Ovary (tissue), 9 donors: ENCODE measurements around the gene TFG. TPM values are rescaled to one million over a fixed set of nuclear protein-coding genes. Genes with fewer than 3 reads are reported as not detected.

Source experiments
- DNase-seq, 5 donors: peaks; one replicate each; pipeline ENCODE4 v3.0.0-alpha.2; 2019 to 2020
- H3K27ac ChIP-seq, 2 donors: fragments of 200-600 bp; one replicate each; pipeline versions ENCODE4 v1.5.1 to v1.8.0; 2019 to 2022
- H3K27me3 ChIP-seq: fragments of 200-600 bp; one replicate; pipeline ENCODE4 v1.8.0; 2022
- H3K36me3 ChIP-seq: fragments of 200-600 bp; sonication (generic); one replicate; pipeline ENCODE4 v1.5.1; 2019
- H3K4me1 ChIP-seq: one replicate; pipeline ENCODE4 v1.8.1; 2013; ENCODE audit warnings: mild to moderate bottlenecking, moderate library complexity; ENCODE audit not compliant: insufficient read depth
- H3K4me3 ChIP-seq: fragments of 200-600 bp; sonication (generic); one replicate; pipeline ENCODE4 v1.5.1; 2017
- H3K9me3 ChIP-seq, 2 donors: fragments of 200-600 bp in 1 of 2; sonication (generic) in 1 of 2; one replicate each; pipeline versions ENCODE4 v1.5.1 to v1.8.1; 2013 to 2019; ENCODE audit warnings: mild to moderate bottlenecking in 1 of 2, moderate library complexity in 1 of 2
- CTCF ChIP-seq, 3 donors: fragments of 450-650 bp in 2 of 3; fragments of 200-600 bp in 1 of 3; IDR thresholded peaks; one replicate each; pipeline versions ENCODE4 v1.5.1 to v1.8.0; 2016 to 2022; ENCODE audit warnings: antibody characterized with exemption in 3 of 3, mild to moderate bottlenecking in 1 of 3
- EP300 ChIP-seq: sonication (generic); formaldehyde crosslinking; IDR thresholded peaks from one replicate; pipeline ENCODE4 v1.6.1; 2017; ENCODE audit warnings: antibody characterized with exemption
- POLR2A ChIP-seq: fragments of 450-650 bp; IDR thresholded peaks from one replicate; pipeline ENCODE4 v1.6.1; 2017; ENCODE audit warnings: antibody characterized with exemption, mild to moderate bottlenecking, moderate library complexity
- WGBS, 3 donors: extraction: QIAGEN DNeasy Blood & Tissue Kit in 1 of 3; methylation state at CpG; one replicate each; pipeline versions ENCODE4 v1.1.5 to v1.1.7; 2013 to 2017; 5-methylcytosine and 5-hydroxymethylcytosine counted together
- intact Hi-C, 4 donors: fragments of 100-400 bp; cut with DNase I; formaldehyde crosslinking; loops; one replicate each; pipeline versions ENCODE4 v1.11.0 to v1.15.1; 2022 to 2023
- polyA plus RNA-seq, 2 donors: library from polyadenylated mRNA; stranded (reverse); fragments of 200-250 nt in 1 of 2; fragments of 350-450 nt in 1 of 2; fragmentation: Illumina TruSeq in 1 of 2; extraction: RNeasy Lipid Tissue Mini Kit (QIAGEN cat#74804) in 1 of 2; gene quantifications; one replicate each; pipeline ENCODE4 v1.2.3, GENCODE V29; 2013 to 2014
- total RNA-seq, 7 donors: library from RNA; depleted of rRNA in 2 of 7; stranded (reverse); fragments of >200 nt in 2 of 7; fragmentation: NEBNext Ultra II Directional in 3 of 7; extraction: Animal tissue kit (Norgen Biotek cat#: 25700) in 3 of 7; gene quantifications; one replicate each; pipeline versions ENCODE4 v1.1.0 to v1.2.4, GENCODE V29; 2016 to 2023
- donor health status: DM: no; HTN: no; CAD: no; lungs with moderate emphysema.
- donor health status: DM: no; HTN: no; CAD: no.
- donor health status: Bipolar disorder and iron deficiency.
- donor health status: DM: yes; HTN: yes; CAD: no.
- donor health status: DM: no; HTN: no; CAD: no.
- donor health status: DM: yes; HTN: yes; CAD: no.

The TFG gene
- total and polyA plus RNA-seq, 9 donors = 38.5 to 114 (median 64.7) TPM

- WGBS, 3 donors = 86 to 89% (median 87%) methylated on average over 3 of the region's 3 CpGs
- intact Hi-C loops = no loop called here
- Histone ChIP-seq H3K36me3 (no peaks in the 10 kb centered on the region), H3K27me3 (no peaks in the 10 kb centered on the region), H3K4me1 (peaks cover 4% of the 10 kb centered on the region), H3K9me3 (peaks cover 0 to 5% of the 10 kb centered on the region in 2 donors), H3K27ac (no peak overlapping the region), H3K4me3 (no peak overlapping the region)
- TF ChIP-seq CTCF (IDR thresholded peaks at IDR 0.05) (no peak), EP300 (no peak), POLR2A (no peak)
- DNase-seq = no peak
Measured at GRCh38 chr3:100783619-100784018, 74.3 kb downstream of the TFG start.

- TF ChIP-seq EP300 (no peak), CTCF (IDR thresholded peaks at IDR 0.05) (no peak), POLR2A (no peak)
- intact Hi-C loops = no loop called here
- H3K27me3 ChIP-seq = no peaks in the 10 kb centered on the region
- H3K27ac ChIP-seq = no peak overlapping the region
- no peak overlapping the region for H3K4me3 ChIP-seq
- 95 to 98% (median 96%) methylated on average over 2 of the region's 2 CpGs for WGBS, 3 donors
- no peaks in the 10 kb centered on the region for H3K4me1 ChIP-seq
- no peak for DNase-seq
- peaks cover 0 to 5% of the 10 kb centered on the region in 2 donors for H3K9me3 ChIP-seq
- no peaks in the 10 kb centered on the region for H3K36me3 ChIP-seq
Measured at GRCh38 chr3:100789579-100789978, 80.3 kb downstream of the TFG start.

GRCh38 chr3:100796556-100796955, 87.3 kb downstream of the TFG start:
- Histone ChIP-seq H3K36me3 (no peaks in the 10 kb centered on the region), H3K4me1 (no peaks in the 10 kb centered on the region), H3K4me3 (no peak overlapping the region), H3K27ac (no peak overlapping the region), H3K9me3 (no peaks in the 10 kb centered on the region), H3K27me3 (no peaks in the 10 kb centered on the region)
- DNase-seq = no peak
- WGBS, 3 donors = 27 to 42% (median 30%) methylated on average over 2 of the region's 2 CpGs
- TF ChIP-seq CTCF (IDR thresholded peaks at IDR 0.05) (no peak), POLR2A (no peak), EP300 (no peak)
- intact Hi-C loops = no loop called here

- no peak overlapping the region for H3K4me3 ChIP-seq
- no peak for DNase-seq
- no peaks in the 10 kb centered on the region for H3K4me1 ChIP-seq
- H3K36me3 ChIP-seq = no peaks in the 10 kb centered on the region
- WGBS, 3 donors = 16 to 31% (median 30%) methylated on average over 1 of the region's 1 CpG
- no peak for TF ChIP-seq POLR2A
- no peak for TF ChIP-seq CTCF (IDR thresholded peaks at IDR 0.05)
- TF ChIP-seq EP300 = no peak
- intact Hi-C loops = no loop called here
- H3K9me3 ChIP-seq = no peaks in the 10 kb centered on the region
- no peak overlapping the region for H3K27ac ChIP-seq
- no peaks in the 10 kb centered on the region for H3K27me3 ChIP-seq
Measured at GRCh38 chr3:100798012-100798411, 88.7 kb downstream of the TFG start.

Other genes with a start within 250 kb of the TFG start
- 10 to 100 TPM in 2 of 7 donors, 1 to 10 TPM in 5; 6.1 to 21.5 (median 9.0) TPM for gene TMEM45A, start 216.9 kb upstream of the TFG start, total RNA-seq
- 10 to 100 TPM; 11.8 to 72.0 TPM for gene TMEM45A, start 216.9 kb upstream of the TFG start, polyA plus RNA-seq
- not detected for gene ADGRG7, start 99.9 kb upstream of the TFG start, total RNA-seq
- gene ADGRG7, start 99.9 kb upstream of the TFG start, polyA plus RNA-seq = not detected